ENCODE measurements around the gene PLXNA1.

PLXNA1 gene

GRCh38 chr3:126992216-126992615, 9.3 kb downstream of the PLXNA1 start:
- no peak overlapping the region for H3K4me3 ChIP-seq (ENCODE audit: low read length)
- no peak for TF ChIP-seq CTCF (conservative IDR thresholded peaks at IDR 0.05; ENCODE audit: low read length)
- no peak for DNase-seq (ENCODE audit: low read depth)

GRCh38 chr3:126992776-126993175, 9.9 kb downstream of the PLXNA1 start:
- no peak for DNase-seq (ENCODE audit: low read depth)
- H3K4me3 ChIP-seq (ENCODE audit: low read length): no peak overlapping the region
- no peak for TF ChIP-seq CTCF (conservative IDR thresholded peaks at IDR 0.05; ENCODE audit: low read length)

- no peak for DNase-seq (ENCODE audit: low read depth)
- no peak for TF ChIP-seq CTCF (conservative IDR thresholded peaks at IDR 0.05; ENCODE audit: low read length)
These were observed 10.5 kb downstream of the PLXNA1 start for GRCh38 chr3:126993436-126993835.

GRCh38 chr3:126994661-126995245, 11.8 kb downstream of the PLXNA1 start:
- DNase-seq (ENCODE audit: low read depth): no peak
- H3K4me3 ChIP-seq (ENCODE audit: low read length): no peak overlapping the region
- TF ChIP-seq CTCF (conservative IDR thresholded peaks at IDR 0.05; ENCODE audit: low read length): no peak

More at GRCh38 chr3:126993436-126993835, 10.5 kb downstream of the PLXNA1 start:
- no peak overlapping the region for H3K4me3 ChIP-seq (ENCODE audit: low read length)

GRCh38 chr3:126995254-126995780, 12.4 kb downstream of the PLXNA1 start:
- TF ChIP-seq CTCF (conservative IDR thresholded peaks at IDR 0.05; ENCODE audit: low read length): no peak
- DNase-seq (ENCODE audit: low read depth): no peak
- H3K4me3 ChIP-seq (ENCODE audit: low read length): no peak overlapping the region

GRCh38 chr3:126995926-126996512, 13.1 kb downstream of the PLXNA1 start:
- TF ChIP-seq CTCF (conservative IDR thresholded peaks at IDR 0.05; ENCODE audit: low read length): no peak
- H3K4me3 ChIP-seq (ENCODE audit: low read length): no peak overlapping the region
- no peak for DNase-seq (ENCODE audit: low read depth)

GRCh38 chr3:126996905-126997304, 14.0 kb downstream of the PLXNA1 start:
- H3K4me3 ChIP-seq (ENCODE audit: low read length): no peak overlapping the region
- TF ChIP-seq CTCF (conservative IDR thresholded peaks at IDR 0.05; ENCODE audit: low read length): no peak
- DNase-seq (ENCODE audit: low read depth): peak; percentile 91
